ENCODE data around the gene CDC42SE2.

DNA sequence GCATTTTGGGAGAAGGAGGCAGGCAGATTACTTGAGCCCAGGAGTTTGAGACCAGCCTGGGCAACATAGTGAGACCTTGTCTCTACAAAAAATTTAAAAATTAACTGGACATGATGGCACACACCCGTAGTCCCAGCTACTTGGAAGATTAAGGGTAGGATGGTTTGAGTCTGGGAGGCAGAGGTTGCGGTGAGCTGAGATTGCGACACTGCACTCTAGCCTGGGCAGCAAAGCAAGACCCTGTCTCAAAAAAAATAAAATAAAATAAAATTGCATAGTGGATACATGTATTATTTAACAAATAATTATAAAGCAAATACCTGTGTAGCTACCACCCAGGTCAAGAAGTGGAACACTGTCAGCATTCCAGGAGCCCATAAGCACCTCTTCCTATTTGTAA is 90.1 kb downstream of the CDC42SE2 start:
- TF ChIP-seq, protein P1, sequence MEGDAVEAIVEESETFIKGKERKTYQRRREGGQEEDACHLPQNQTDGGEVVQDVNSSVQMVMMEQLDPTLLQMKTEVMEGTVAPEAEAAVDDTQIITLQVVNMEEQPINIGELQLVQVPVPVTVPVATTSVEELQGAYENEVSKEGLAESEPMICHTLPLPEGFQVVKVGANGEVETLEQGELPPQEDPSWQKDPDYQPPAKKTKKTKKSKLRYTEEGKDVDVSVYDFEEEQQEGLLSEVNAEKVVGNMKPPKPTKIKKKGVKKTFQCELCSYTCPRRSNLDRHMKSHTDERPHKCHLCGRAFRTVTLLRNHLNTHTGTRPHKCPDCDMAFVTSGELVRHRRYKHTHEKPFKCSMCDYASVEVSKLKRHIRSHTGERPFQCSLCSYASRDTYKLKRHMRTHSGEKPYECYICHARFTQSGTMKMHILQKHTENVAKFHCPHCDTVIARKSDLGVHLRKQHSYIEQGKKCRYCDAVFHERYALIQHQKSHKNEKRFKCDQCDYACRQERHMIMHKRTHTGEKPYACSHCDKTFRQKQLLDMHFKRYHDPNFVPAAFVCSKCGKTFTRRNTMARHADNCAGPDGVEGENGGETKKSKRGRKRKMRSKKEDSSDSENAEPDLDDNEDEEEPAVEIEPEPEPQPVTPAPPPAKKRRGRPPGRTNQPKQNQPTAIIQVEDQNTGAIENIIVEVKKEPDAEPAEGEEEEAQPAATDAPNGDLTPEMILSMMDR (conservative IDR thresholded peaks at IDR 0.05; ENCODE audit: low read length) = no peak
- no peak for TF ChIP-seq EZH2phosphoT487 (IDR thresholded peaks at IDR 0.05; ENCODE audit: borderline replicate concordance)

Measured in Loucy (cell line).